H9 (cell line): Measurements from ENCODE around the gene PRKAG2. TPM values are rescaled to one million over a fixed set of nuclear protein-coding genes. Genes with fewer than 3 reads are reported as not detected.

Experiments used
- DNase-seq: peaks from one replicate; pipeline ENCODE4 v3.0.0-alpha.2; 2017
- H2AFZ ChIP-seq: one replicate; pipeline ENCODE4 v1.6.1; 2013; ENCODE audit warnings: mild to moderate bottlenecking, low read length, control low read depth, moderate library complexity
- H2AK5ac ChIP-seq: 2 replicates; pipeline ENCODE4 v1.6.1; 2013; ENCODE audit warnings: low read length, control low read depth, mixed read lengths; ENCODE audit not compliant: insufficient read length
- H2BK120ac ChIP-seq: one replicate; pipeline ENCODE4 v1.6.1; 2013; ENCODE audit warnings: low read depth, mild to moderate bottlenecking, low read length, control low read depth, inconsistent platforms; ENCODE audit not compliant: poor library complexity, severe bottlenecking
- H2BK12ac ChIP-seq: 2 replicates; pipeline ENCODE4 v1.6.1; 2013; ENCODE audit warnings: low read length, control low read depth, mixed read lengths, low read depth; ENCODE audit not compliant: insufficient read length
- H2BK15ac ChIP-seq: 2 replicates; pipeline ENCODE4 v1.6.1; 2013; ENCODE audit warnings: low read depth, low read length, control low read depth
- H2BK20ac ChIP-seq: one replicate; pipeline ENCODE4 v1.6.1; 2013; ENCODE audit warnings: low read depth, mild to moderate bottlenecking, low read length, control low read depth, inconsistent platforms; ENCODE audit not compliant: poor library complexity, severe bottlenecking
- H2BK5ac ChIP-seq: 2 replicates; pipeline ENCODE4 v1.6.1; 2013; ENCODE audit warnings: low read length, control low read depth, mixed read lengths; ENCODE audit not compliant: insufficient read length
- H3K14ac ChIP-seq: 2 replicates; pipeline ENCODE4 v1.6.1; 2013; ENCODE audit warnings: low read length, control low read depth; ENCODE audit not compliant: insufficient read depth
- H3K18ac ChIP-seq: 2 replicates; pipeline ENCODE4 v1.6.1; 2013; ENCODE audit warnings: low read depth, mild to moderate bottlenecking, mixed read lengths, low read length, control low read depth; ENCODE audit not compliant: insufficient read length
- H3K23ac ChIP-seq: 2 replicates; pipeline ENCODE4 v1.6.1; 2013; ENCODE audit warnings: low read length, control low read depth, mixed read lengths, low read depth; ENCODE audit not compliant: insufficient read length
- H3K23me2 ChIP-seq: 2 replicates; pipeline ENCODE4 v1.6.1; 2013; ENCODE audit warnings: low read depth, mild to moderate bottlenecking, mixed read lengths, low read length, control low read depth; ENCODE audit not compliant: insufficient read length, poor library complexity, severe bottlenecking
- H3K27ac ChIP-seq: 2 replicates; pipeline ENCODE4 v1.5.1; 2013; ENCODE audit warnings: low read length, control low read depth, mixed read lengths, low read depth; ENCODE audit not compliant: insufficient read length
- H3K27me3 ChIP-seq: 2 replicates; pipeline ENCODE4 v1.6.1; 2013; ENCODE audit warnings: low read length, control low read depth, inconsistent platforms; ENCODE audit not compliant: insufficient read depth
- H3K4ac ChIP-seq: 2 replicates; pipeline ENCODE4 v1.6.1; 2013; ENCODE audit warnings: low read depth, mild to moderate bottlenecking, control low read depth, inconsistent platforms, low read length, moderate library complexity
- H3K4me1 ChIP-seq: 2 replicates; pipeline ENCODE4 v1.6.1; 2013; ENCODE audit warnings: low read length, control low read depth, inconsistent platforms; ENCODE audit not compliant: insufficient read depth
- H3K4me2 ChIP-seq: 2 replicates; pipeline ENCODE4 v1.6.1; 2013; ENCODE audit warnings: low read length, control low read depth, mixed read lengths; ENCODE audit not compliant: insufficient read length, insufficient read depth
- H3K56ac ChIP-seq: 2 replicates; pipeline ENCODE4 v1.6.1; 2013; ENCODE audit warnings: low read depth, mild to moderate bottlenecking, mixed read lengths, low read length, control low read depth; ENCODE audit not compliant: insufficient read length
- H3K79me1 ChIP-seq: 2 replicates; pipeline ENCODE4 v1.6.1; 2013; ENCODE audit warnings: low read depth, mild to moderate bottlenecking, moderate library complexity, low read length, control low read depth, inconsistent platforms; ENCODE audit not compliant: insufficient read depth, poor library complexity, severe bottlenecking
- H3K79me2 ChIP-seq: 2 replicates; pipeline ENCODE4 v1.6.1; 2013; ENCODE audit warnings: low read length, control low read depth, inconsistent platforms; ENCODE audit not compliant: insufficient read depth
- H3K9ac ChIP-seq: 2 replicates; pipeline ENCODE4 v1.6.1; 2013; ENCODE audit warnings: low read length, control low read depth, mixed read lengths; ENCODE audit not compliant: insufficient read length; ENCODE audit errors: extremely low read depth
- H3K9me3 ChIP-seq: one replicate; pipeline ENCODE4 v1.6.1; 2013; ENCODE audit warnings: low read depth, low read length, inconsistent platforms; ENCODE audit not compliant: control insufficient read depth
- H3T11ph ChIP-seq: one replicate; pipeline ENCODE4 v1.6.1; 2013; ENCODE audit warnings: mild to moderate bottlenecking, low read length, control low read depth, inconsistent platforms
- H4K20me1 ChIP-seq: one replicate; pipeline ENCODE4 v1.6.1; 2013; ENCODE audit not compliant: control insufficient read depth, insufficient read length, insufficient read depth
- H4K5ac ChIP-seq: 2 replicates; pipeline ENCODE4 v1.6.1; 2013; ENCODE audit warnings: low read depth, mild to moderate bottlenecking, mixed read lengths, low read length, control low read depth; ENCODE audit not compliant: insufficient read length
- H4K8ac ChIP-seq: replicated peaks from 2 replicates; pipeline ENCODE4 v1.6.1; 2013; ENCODE audit warnings: low read length, control low read depth, mixed read lengths, low read depth; ENCODE audit not compliant: insufficient read length
- H4K91ac ChIP-seq: 2 replicates; pipeline ENCODE4 v1.6.1; 2013; ENCODE audit warnings: low read depth, mild to moderate bottlenecking, moderate library complexity, mixed read lengths, low read length, control low read depth; ENCODE audit not compliant: insufficient read length
- H3K27ac Mint-ChIP-seq, 3 experiments: 2 replicates in 2 of 3; 3 replicates in 1 of 3; pipeline ENCODE4 v1.8.0; 2020 to 2021; ENCODE audit warnings: mixed read lengths in 3 of 3, mild to moderate bottlenecking in 1 of 3, moderate library complexity in 1 of 3
- H3K27me3 Mint-ChIP-seq: 2 replicates; pipeline ENCODE4 v1.8.0; 2021; ENCODE audit warnings: low read depth, mild to moderate bottlenecking, moderate library complexity, mixed read lengths
- H3K36me3 Mint-ChIP-seq, 3 experiments: 2 replicates in 2 of 3; 3 replicates in 1 of 3; pipeline ENCODE4 v1.8.0; 2020 to 2021; ENCODE audit warnings: low read depth in 3 of 3, mixed read lengths in 3 of 3; ENCODE audit not compliant: insufficient read depth in 1 of 3
- H3K4me1 Mint-ChIP-seq, 2 experiments: 2 replicates each; pipeline ENCODE4 v1.8.0; 2020; ENCODE audit warnings: mixed read lengths in 2 of 2
- H3K4me3 Mint-ChIP-seq, 2 experiments: 2 replicates in 1 of 2; 3 replicates in 1 of 2; pipeline ENCODE4 v1.8.0; 2020 to 2021; ENCODE audit warnings: mild to moderate bottlenecking in 2 of 2, mixed read lengths in 2 of 2, moderate library complexity in 1 of 2
- H3K9me3 Mint-ChIP-seq, 2 experiments: 2 replicates in 1 of 2; 3 replicates in 1 of 2; pipeline ENCODE4 v1.8.0; 2020; ENCODE audit warnings: mild to moderate bottlenecking in 2 of 2, mixed read lengths in 2 of 2, moderate library complexity in 1 of 2
- CTCF ChIP-seq: fragments of 200-600 bp; sonication (generic); conservative IDR thresholded peaks from 3 replicates; pipeline ENCODE4 v1.8.0; 2021; ENCODE audit warnings: antibody characterized with exemption, mild to moderate bottlenecking
- WGBS: extraction: QIAGEN DNeasy Blood & Tissue Kit; methylation state at CpG from one replicate; pipeline ENCODE4 v1.1.7; 2013; ENCODE audit warnings: missing lambda C conversion rate, low lambda C conversion rate, mixed read lengths; ENCODE audit not compliant: insufficient read length; ENCODE audit errors: extremely low coverage; 5-methylcytosine and 5-hydroxymethylcytosine counted together
- total RNA-seq: library from RNA; stranded (reverse); gene quantifications from 2 replicates; pipeline ENCODE4 v1.2.1, GENCODE V29; 2021

PRKAG2 gene
- total RNA-seq, 1 experiment from 2014 or later: 11.8 TPM

DNA sequence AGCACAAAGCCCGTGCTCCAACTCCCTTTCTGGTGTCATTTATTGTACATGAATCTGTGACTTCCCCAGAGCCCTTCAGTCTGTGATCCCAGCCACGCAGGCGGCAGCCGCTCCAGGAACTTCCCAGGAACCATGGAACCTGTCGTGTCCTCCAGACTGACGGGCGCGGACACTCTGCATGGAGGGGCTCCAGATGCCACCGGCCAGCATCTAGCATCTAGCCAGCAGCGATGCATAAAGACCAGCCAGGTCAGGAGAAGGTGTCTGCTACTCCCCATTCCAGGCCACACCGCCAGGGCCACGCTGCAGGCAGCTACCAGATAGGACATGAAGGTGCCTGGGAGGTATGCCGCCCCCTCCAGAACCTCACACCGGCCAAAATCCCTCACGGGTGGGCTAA lies 77.4 kb downstream of the PRKAG2 start:
- no peaks in the 10 kb centered on the region for H3K27me3 ChIP-seq
- H3K23me2 ChIP-seq: no peaks in the 10 kb centered on the region
- no CpG with 5 or more reads among the region's 15 CpGs for WGBS
- H4K5ac ChIP-seq: no peak overlapping the region
- no peak overlapping the region for H3K56ac ChIP-seq
- no peak overlapping the region for H3K27ac ChIP-seq
- H3K9me3 ChIP-seq: no peaks in the 10 kb centered on the region
- H2BK12ac ChIP-seq: no peak overlapping the region
- H4K20me1 ChIP-seq: no peaks in the 10 kb centered on the region
- no peak overlapping the region for H2BK20ac ChIP-seq
- no peak overlapping the region; the same call in 1 of the 2 replicates for H3K14ac ChIP-seq
- H2BK120ac ChIP-seq: no peak overlapping the region
- H3K9me3 Mint-ChIP-seq: no peaks in the 10 kb centered on the region; a peak in 1 of 5 replicates
- H3K4me1 ChIP-seq: no peaks in the 10 kb centered on the region
- no peak overlapping the region for H2BK5ac ChIP-seq
- H3K79me2 ChIP-seq: no peaks in the 10 kb centered on the region
- H2BK15ac ChIP-seq: no peak overlapping the region
- H2AFZ ChIP-seq: no peak overlapping the region
- H3T11ph ChIP-seq: no peak overlapping the region
- no peak overlapping the region for H3K18ac ChIP-seq
- no peak overlapping the region for H2AK5ac ChIP-seq
- no peak overlapping the region for H3K27ac Mint-ChIP-seq
- H3K36me3 Mint-ChIP-seq: no peaks in the 10 kb centered on the region
- H3K4me3 Mint-ChIP-seq: no peak overlapping the region
- H3K9ac ChIP-seq: no peak overlapping the region
- no peak overlapping the region for H4K91ac ChIP-seq
- DNase-seq: no peak
- H3K4ac ChIP-seq: no peak overlapping the region
- no peak overlapping the region for H3K4me2 ChIP-seq
- no peak overlapping the region for H3K23ac ChIP-seq
- H3K27me3 Mint-ChIP-seq: peaks cover 4% of the 10 kb centered on the region
- no peak for TF ChIP-seq CTCF
- no peaks in the 10 kb centered on the region for H3K79me1 ChIP-seq
- H4K8ac ChIP-seq: no peak overlapping the region
- peaks cover 2 to 10% of the 10 kb centered on the region in 2 experiments for H3K4me1 Mint-ChIP-seq
